ENCODE data around the gene GPR39.

DNA sequence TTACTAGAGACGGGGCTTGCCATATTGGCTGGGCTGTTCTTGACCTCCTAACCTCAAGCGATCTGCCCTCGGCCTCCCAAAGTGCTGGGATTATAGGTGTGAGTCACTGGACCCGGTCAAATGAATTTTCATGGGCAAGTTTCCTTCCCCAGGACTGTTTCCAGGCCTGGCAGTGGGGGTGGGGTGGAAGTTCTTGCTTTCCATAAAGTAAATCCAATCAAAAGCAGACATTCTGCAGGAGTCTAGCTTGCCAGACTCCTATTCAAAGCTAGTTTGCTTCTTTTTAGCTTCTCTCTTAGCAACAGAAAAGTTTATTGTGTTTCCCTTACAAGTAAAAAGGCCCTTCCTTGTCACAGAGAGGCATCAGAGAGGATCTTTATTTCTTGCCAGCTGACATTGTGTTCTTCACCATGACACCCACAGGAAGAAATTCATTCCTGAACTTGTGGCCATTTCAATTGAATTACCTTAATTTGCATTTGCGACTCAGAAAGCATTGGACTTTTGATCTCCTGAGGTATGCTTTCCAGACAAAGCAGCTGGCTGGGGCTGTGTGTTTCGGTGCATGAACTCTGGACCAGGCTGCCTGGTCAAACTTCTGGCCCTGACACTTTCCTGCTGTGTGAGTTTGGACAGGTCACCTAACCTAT is 215.5 kb downstream of the GPR39 start:
- TF ChIP-seq, protein P1, sequence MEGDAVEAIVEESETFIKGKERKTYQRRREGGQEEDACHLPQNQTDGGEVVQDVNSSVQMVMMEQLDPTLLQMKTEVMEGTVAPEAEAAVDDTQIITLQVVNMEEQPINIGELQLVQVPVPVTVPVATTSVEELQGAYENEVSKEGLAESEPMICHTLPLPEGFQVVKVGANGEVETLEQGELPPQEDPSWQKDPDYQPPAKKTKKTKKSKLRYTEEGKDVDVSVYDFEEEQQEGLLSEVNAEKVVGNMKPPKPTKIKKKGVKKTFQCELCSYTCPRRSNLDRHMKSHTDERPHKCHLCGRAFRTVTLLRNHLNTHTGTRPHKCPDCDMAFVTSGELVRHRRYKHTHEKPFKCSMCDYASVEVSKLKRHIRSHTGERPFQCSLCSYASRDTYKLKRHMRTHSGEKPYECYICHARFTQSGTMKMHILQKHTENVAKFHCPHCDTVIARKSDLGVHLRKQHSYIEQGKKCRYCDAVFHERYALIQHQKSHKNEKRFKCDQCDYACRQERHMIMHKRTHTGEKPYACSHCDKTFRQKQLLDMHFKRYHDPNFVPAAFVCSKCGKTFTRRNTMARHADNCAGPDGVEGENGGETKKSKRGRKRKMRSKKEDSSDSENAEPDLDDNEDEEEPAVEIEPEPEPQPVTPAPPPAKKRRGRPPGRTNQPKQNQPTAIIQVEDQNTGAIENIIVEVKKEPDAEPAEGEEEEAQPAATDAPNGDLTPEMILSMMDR (IDR thresholded peaks at IDR 0.05) = no peak
- TF ChIP-seq POLR2A (IDR thresholded peaks at IDR 0.05) = no peak
